ENCODE measurements around the gene C12orf43. TPM values are rescaled to one million over a fixed set of nuclear protein-coding genes. Genes with fewer than 3 reads are reported as not detected.

Gene C12orf43
- total and polyA plus RNA-seq, 2 donors from 2014 or later: 10.3 to 15.6 TPM

DNA sequence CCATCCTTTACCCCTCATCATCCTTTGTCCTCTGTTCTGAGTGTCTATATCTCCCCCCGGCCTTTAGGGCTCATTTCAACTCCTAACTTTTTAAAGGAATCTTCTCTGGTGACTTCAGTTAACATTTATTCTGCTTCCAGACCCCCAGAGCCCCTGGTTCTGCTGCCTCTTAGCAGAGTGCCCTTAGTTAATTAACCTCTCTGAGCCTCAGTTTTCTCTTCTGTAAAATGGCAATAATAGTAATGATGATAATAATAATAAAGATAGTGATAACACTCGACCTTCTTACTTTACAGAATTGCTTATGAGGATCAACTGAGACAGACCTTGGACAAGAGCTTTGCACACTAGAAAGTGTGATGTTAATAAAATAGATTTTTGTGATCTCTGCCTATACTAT is 6.4 kb upstream of the C12orf43 start:
- intact Hi-C loops (cut with DNase I): no loop called here
- H3K27me3 ChIP-seq (ENCODE audit: control insufficient read depth, insufficient read depth, low read length): no peaks in the 10 kb centered on the region
- no peak overlapping the region for H3K27ac ChIP-seq (ENCODE audit: low read depth in 2 of 2, low read length in 2 of 2)
- H3K4me3 ChIP-seq (ENCODE audit: low read length in 3 of 3): no peak overlapping the region
- no peak for FAIRE-seq
- no peak overlapping the region for H3K9ac ChIP-seq (ENCODE audit: low read length in 3 of 3)
- TF ChIP-seq, protein P1, sequence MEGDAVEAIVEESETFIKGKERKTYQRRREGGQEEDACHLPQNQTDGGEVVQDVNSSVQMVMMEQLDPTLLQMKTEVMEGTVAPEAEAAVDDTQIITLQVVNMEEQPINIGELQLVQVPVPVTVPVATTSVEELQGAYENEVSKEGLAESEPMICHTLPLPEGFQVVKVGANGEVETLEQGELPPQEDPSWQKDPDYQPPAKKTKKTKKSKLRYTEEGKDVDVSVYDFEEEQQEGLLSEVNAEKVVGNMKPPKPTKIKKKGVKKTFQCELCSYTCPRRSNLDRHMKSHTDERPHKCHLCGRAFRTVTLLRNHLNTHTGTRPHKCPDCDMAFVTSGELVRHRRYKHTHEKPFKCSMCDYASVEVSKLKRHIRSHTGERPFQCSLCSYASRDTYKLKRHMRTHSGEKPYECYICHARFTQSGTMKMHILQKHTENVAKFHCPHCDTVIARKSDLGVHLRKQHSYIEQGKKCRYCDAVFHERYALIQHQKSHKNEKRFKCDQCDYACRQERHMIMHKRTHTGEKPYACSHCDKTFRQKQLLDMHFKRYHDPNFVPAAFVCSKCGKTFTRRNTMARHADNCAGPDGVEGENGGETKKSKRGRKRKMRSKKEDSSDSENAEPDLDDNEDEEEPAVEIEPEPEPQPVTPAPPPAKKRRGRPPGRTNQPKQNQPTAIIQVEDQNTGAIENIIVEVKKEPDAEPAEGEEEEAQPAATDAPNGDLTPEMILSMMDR (IDR thresholded peaks at IDR 0.05; ENCODE audit: borderline replicate concordance, extremely low read depth, insufficient read depth): no peak
- no peak for DNase-seq
- no peaks in the 10 kb centered on the region for H3K4me1 ChIP-seq (ENCODE audit: control insufficient read depth in 2 of 3, insufficient read depth in 2 of 3, low read depth in 1 of 3, low read length in 3 of 3)
- H3K36me3 ChIP-seq (ENCODE audit: control insufficient read depth in 2 of 3, insufficient read depth in 3 of 3, low read length in 3 of 3): no peaks in the 10 kb centered on the region
- H3K9me3 ChIP-seq (ENCODE audit: control insufficient read depth in 2 of 3, insufficient read depth in 1 of 3, low read length in 3 of 3): no peaks in the 10 kb centered on the region

DNA sequence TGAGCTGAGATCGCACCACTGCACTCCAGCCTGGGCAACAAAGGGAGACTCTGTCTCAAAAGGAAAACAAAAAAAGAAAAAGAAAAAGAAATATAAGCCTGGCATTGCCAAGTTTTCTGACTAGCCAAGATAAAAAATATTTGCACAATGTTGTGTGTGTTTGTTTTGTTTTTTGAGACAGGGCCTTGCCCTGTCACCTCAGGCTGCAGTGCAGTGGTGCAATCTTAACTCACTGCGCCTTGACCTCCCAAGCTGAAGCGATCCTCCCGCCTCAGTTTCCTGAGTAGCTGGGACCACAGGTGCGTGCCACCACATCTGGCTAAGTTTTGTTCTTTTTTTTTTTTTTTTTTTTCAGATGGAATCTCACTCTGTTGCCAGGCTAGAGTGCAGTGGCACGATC is 5.5 kb upstream of the C12orf43 start:
- no peak overlapping the region for H3K4me3 ChIP-seq (ENCODE audit: low read length in 3 of 3)
- intact Hi-C loops (cut with DNase I): no loop called here
- no peaks in the 10 kb centered on the region for H3K4me1 ChIP-seq (ENCODE audit: control insufficient read depth in 2 of 3, insufficient read depth in 2 of 3, low read depth in 1 of 3, low read length in 3 of 3)
- DNase-seq (no peak), FAIRE-seq (no peak)
- no peaks in the 10 kb centered on the region for H3K36me3 ChIP-seq (ENCODE audit: control insufficient read depth in 2 of 3, insufficient read depth in 3 of 3, low read length in 3 of 3)
- no peaks in the 10 kb centered on the region for H3K9me3 ChIP-seq (ENCODE audit: control insufficient read depth in 2 of 3, insufficient read depth in 1 of 3, low read length in 3 of 3)
- TF ChIP-seq, protein P1 (IDR thresholded peaks at IDR 0.05; ENCODE audit: borderline replicate concordance, extremely low read depth, insufficient read depth): no peak
- H3K9ac ChIP-seq (ENCODE audit: low read length in 3 of 3): no peak overlapping the region
- H3K27ac ChIP-seq (ENCODE audit: low read depth in 2 of 2, low read length in 2 of 2): no peak overlapping the region
- H3K27me3 ChIP-seq (ENCODE audit: control insufficient read depth, insufficient read depth, low read length): no peaks in the 10 kb centered on the region

DNA sequence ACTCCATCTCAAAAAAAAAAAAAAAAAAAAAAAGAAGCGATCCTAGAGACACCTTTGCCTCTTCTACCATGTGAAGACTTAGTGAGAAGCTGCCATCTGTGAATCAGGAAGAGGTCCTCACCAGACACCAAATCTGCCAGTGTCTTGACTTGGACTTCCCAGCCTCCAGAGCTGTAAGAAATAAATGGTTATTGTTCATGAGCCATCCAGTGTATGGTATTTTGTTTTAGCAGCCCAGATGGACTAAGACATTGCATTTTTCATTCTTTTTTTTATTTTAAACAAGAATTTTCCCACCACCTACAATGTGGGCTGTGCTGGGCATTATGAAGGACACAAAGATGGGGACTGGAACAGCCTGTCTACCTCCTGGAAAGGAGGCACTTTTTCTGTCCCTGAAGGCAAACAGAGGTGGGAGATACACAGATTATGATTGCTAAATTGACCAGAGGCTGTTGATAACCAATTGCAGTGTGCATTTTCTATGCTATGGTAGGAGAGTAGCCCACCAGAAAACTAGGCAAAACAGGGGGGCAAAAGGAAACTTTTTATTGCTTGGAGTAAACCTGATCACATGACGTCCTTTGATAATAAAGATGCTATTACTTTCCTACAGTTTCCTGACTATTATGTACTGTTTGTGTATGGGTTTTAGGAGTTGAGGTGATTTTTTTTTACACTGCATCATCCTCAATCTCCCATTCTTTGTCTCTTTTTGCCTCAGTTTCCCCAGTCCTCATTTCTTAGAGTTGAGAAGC is 2.8 kb upstream of the C12orf43 start:
- Histone ChIP-seq H3K9me3 (ENCODE audit: control insufficient read depth in 2 of 3, insufficient read depth in 1 of 3, low read length in 3 of 3) (no peaks in the 10 kb centered on the region), H3K4me3 (ENCODE audit: low read length in 3 of 3) (no peak overlapping the region), H3K27me3 (ENCODE audit: control insufficient read depth, insufficient read depth, low read length) (no peaks in the 10 kb centered on the region), H3K4me1 (ENCODE audit: control insufficient read depth in 2 of 3, insufficient read depth in 2 of 3, low read depth in 1 of 3, low read length in 3 of 3) (peaks cover 0 to 5% (median 0%) of the 10 kb centered on the region in 3 donors), H3K9ac (ENCODE audit: low read length in 3 of 3) (no peak overlapping the region), H3K36me3 (ENCODE audit: control insufficient read depth in 2 of 3, insufficient read depth in 3 of 3, low read length in 3 of 3) (no peaks in the 10 kb centered on the region), H3K27ac (ENCODE audit: low read depth in 2 of 2, low read length in 2 of 2) (no peak overlapping the region)
- intact Hi-C loops (cut with DNase I): no loop called here
- TF ChIP-seq, protein P1 (IDR thresholded peaks at IDR 0.05; ENCODE audit: borderline replicate concordance, extremely low read depth, insufficient read depth): no peak
- DNase-seq (no peak), FAIRE-seq (no peak)

All from kidney (tissue), 14 donors.